Loucy (cell line): ENCODE measurements around the gene LYZ.

Experiments used
- EZH2phosphoT487 ChIP-seq: fragments of 200-600 bp; IDR thresholded peaks from 2 replicates; pipeline ENCODE4 v1.6.1; 2018; ENCODE audit warnings: antibody characterized with exemption, mild to moderate bottlenecking, moderate library complexity, borderline replicate concordance
- TF ChIP-seq, protein P1 (sequence below): fragments of 200-600 bp; sonication (generic); conservative IDR thresholded peaks from 2 replicates; pipeline ENCODE4 v1.5.1; 2014; ENCODE audit warnings: mild to moderate bottlenecking, antibody characterized with exemption, low read length

DNA sequence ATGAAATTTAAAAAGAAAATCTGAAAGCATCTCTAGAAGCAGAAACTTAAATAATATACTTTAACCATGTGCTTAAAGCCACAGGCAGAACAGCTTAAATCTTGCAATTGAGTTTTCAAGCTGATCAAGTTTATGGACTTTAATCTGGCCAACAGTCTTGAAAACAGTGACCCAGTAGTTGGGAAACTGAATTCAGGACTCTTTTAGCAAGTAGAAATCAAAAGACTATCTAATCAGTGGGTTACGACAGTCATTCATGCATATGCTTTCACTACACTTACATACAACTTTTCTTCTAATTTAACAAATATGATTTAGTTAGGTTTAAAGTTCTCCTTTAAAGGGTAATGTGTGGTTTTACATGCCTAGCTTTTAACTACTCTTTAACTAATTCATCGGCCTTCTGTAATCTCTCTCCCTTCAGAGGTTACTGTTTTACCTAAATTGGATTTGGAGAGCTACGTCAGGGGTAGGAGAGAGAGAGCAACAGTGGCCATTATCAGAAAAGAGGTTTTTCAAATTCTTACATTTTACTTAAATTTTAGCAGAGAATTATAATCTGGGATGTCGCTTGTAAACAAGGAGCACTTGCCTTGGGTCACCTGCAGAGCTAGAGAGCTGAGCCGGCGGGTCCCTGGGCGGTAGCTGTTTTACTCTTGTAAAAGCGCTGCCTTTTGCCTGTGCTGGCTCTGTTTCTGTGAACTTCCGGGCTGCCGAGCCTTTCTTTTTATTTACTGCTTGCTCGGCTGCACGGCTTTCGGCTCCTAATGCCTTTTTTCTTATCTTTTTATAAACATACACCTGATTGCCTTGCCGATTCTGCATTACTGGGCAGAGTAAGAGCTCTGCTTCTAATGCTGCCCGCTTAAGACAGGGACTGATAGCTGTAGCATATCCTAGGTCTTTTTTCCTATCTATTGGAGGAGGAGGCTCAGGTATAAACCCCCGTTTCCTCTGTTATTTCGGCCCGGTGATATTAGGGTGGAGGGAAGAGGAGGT, 17.4 kb upstream of the LYZ start:
- TF ChIP-seq EZH2phosphoT487 = no peak
- TF ChIP-seq, protein P1, sequence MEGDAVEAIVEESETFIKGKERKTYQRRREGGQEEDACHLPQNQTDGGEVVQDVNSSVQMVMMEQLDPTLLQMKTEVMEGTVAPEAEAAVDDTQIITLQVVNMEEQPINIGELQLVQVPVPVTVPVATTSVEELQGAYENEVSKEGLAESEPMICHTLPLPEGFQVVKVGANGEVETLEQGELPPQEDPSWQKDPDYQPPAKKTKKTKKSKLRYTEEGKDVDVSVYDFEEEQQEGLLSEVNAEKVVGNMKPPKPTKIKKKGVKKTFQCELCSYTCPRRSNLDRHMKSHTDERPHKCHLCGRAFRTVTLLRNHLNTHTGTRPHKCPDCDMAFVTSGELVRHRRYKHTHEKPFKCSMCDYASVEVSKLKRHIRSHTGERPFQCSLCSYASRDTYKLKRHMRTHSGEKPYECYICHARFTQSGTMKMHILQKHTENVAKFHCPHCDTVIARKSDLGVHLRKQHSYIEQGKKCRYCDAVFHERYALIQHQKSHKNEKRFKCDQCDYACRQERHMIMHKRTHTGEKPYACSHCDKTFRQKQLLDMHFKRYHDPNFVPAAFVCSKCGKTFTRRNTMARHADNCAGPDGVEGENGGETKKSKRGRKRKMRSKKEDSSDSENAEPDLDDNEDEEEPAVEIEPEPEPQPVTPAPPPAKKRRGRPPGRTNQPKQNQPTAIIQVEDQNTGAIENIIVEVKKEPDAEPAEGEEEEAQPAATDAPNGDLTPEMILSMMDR = no peak
